ENCODE data around the gene OR6X1. TPM values are rescaled to one million over a fixed set of nuclear protein-coding genes. Genes with fewer than 3 reads are reported as not detected.
"Not testable (repeated sequence)": the region's sequence is repeated elsewhere in the genome, so short reads cannot be mapped to it uniquely, and the experiment has no call there.

Gene OR6X1
- total RNA-seq, 1 experiment from 2014 or later = not detected

GRCh38 chr11:123753110-123753509 lies 1.2 kb downstream of the OR6X1 start:
- DNase-seq (ENCODE audit: low read depth) = no peak

DNA sequence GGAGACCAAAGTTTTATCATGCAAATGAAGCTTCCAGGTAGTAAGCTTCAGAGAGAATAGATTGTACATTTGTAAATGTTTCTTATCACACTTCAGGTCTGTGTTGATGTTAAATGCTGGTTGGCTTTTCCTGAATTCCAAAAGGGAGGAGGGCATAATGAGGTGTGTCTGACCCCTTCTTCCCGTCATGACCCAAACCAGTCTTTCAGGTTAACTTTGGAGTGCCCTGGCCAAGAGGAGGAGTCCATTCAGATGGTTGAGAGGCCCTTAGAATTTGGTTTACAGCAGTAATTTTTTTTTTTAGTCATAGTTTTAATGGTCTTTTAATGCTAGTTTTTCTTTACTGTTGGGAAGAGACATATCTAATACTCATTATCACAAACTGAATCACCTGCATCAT lies 2.5 kb downstream of the OR6X1 start:
- DNase-seq (ENCODE audit: low read depth) = no peak

GRCh38 chr11:123748349-123748748 lies 6.0 kb downstream of the OR6X1 start:
- not testable (repeated sequence) for DNase-seq (ENCODE audit: low read depth)

- DNase-seq (ENCODE audit: low read depth) = no peak
These were observed 8.4 kb downstream of the OR6X1 start for GRCh38 chr11:123745764-123746451.

DNA sequence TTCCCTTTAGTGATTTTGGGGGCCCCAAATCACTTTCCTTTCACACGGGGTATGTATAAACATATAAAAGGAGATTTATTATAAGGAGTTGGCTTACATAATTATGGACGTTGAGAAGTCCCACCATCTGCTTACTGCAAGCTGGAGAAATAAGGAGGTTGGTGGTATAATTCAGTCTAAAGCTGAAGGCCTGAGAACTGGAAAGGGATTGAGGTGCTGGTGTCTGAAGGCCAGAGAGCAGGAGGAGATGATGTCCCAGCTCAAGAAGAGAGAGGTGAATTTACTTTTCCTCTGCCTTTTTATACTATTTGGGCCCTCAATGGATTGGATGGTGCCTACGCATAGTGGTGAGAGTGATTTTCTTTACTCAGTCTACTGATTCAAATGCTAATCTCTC lies 11.6 kb downstream of the OR6X1 start:
- no peak for DNase-seq (ENCODE audit: low read depth)

DNA sequence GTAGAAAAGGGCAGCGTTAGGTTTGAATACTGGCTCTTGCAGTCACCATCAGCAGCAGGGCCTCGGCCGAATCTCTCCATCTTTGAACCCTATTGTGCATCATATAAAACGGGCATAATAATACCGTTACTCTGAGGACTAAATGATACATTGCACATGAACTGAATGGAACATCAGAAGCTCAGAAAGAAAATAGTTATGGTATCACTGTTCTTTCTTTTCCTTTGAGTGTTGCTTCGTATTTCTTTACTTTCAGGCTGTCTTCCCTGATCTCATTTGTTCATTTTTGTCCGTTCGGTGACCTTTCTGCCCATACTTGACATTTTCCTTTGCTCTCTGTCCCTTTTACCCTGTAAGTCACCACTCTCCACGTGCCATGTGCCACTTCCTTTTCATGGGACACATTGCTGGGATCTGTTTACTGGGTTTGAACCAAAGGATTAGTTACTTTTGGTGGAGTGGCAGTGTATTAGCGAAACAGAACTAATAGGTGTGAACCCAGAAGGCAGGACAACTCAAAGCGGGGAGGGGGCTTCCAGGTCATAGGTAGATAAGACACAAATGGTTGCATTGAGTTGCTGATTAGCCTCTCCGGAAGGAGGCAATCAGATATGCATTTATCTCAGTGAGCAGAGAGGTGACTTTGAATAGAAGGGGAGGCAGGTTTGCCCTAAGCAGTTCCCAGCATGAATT lies 12.1 kb downstream of the OR6X1 start:
- peak; percentile 3 for DNase-seq (ENCODE audit: low read depth)

DNA sequence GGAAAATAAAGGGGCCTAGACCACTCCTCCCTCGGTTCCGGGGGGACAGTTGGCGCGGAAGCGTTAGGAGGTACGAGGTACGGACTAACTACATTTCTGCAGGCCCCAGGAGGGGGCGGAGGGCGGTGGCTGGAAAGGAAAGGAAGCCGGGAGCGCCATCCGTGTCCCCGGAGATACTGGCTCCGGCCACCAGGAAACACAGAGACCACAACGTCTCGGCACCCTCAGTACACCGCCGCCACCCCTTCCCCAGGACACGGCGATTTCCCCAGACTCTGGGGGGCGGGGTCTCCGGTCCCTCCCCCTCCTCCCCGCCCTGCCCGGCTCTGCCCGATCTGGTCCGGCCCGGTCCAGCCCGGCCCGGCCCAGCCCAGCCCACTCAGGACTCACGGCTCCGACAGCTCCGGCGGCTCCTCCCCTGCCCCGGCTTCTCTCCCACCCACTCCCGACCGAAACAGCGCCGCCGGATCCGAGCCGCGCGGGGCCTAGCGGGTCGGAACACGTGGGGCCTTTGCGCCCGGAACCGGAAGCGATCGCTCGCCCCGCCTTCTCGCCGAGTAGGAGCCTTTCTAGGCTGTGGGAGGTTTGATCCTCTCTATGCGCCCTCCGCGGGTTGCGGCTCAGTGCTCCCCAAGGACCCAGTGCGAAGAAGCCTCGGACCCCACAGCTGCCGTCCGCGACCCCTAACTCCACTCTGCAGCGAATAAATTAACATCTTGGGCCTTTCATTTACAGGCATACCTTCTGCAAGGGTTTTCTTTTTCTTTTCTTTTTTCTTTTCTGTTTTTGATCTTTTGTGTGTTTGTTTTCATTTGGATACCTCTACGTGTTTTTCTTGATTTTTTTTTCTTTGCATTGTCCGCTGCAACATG lies 12.9 kb downstream of the OR6X1 start, which contains the start of gene ZNF202:
ZNF202 (minus strand) TSS at position 502 of the 872 bp plus-strand sequence. CDS start 10,772 bp downstream, outside the sequence.
- DNase-seq (ENCODE audit: low read depth) = peak; percentile 86

DNA sequence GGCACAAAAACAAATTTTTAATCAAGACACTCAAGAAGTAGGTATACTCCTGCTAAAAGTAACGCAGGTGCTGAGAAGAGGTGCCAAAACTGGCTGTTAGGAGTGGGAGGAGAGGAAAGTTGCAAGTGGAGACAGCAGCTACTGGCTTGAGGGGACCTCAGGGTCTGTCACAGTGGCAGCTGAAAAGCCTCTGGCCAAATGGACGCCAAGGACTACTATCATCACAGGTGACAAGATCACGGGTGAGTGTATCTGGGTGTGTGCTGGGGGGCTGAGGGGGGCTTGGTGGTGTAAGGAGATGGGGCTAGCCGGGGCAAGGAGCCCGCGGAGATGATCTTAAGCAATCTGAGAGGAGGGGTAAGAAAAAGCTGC lies 13.5 kb downstream of the OR6X1 start:
- DNase-seq (ENCODE audit: low read depth) = peak; percentile 1

- DNase-seq (ENCODE audit: low read depth) = no peak
These were observed 15.9 kb downstream of the OR6X1 start for GRCh38 chr11:123738374-123738773.

DNA sequence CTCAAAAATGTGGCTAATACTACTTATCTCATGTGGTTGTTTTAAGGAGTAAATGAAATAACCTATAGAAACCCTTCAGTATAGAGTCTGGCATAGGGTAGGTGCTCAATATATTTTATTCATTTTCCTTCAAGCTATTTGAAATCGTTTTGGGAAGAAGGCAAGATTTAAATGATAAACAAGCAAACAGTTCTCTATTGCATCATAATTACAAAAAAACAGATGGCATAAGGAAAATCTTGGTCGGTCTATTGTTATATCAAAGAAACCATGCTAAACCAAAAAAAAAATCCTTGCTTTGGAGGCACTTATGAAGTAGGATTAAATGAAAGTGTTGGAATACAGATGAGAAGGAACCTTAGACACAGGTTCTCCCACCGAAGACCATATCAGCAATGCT lies 17.5 kb downstream of the OR6X1 start:
- DNase-seq (ENCODE audit: low read depth) = no peak

GRCh38 chr11:123729602-123730001 lies 24.7 kb downstream of the OR6X1 start:
- no peak for DNase-seq (ENCODE audit: low read depth)

GRCh38 chr11:123725995-123726655 lies 28.2 kb downstream of the OR6X1 start:
- DNase-seq (ENCODE audit: low read depth) = no peak

DNA sequence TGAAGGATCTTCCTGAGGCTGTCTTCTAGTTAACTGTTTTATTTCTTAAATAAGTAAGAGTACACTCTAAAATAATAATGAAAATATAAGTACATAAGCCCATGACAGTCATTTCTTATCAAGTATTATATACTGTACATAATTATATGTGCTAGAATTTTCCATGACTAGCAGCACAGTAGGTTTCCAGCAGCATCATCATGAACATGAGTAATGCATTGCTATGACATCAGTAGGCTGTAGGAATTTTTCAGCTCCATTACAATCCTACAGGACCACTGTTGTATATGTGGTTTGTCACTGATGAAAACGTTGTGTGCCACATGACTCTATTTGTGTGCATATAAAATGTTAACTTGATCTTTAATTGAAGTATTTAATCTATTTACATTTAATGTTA lies 34.9 kb downstream of the OR6X1 start:
- DNase-seq (ENCODE audit: low read depth) = peak; percentile 23

GRCh38 chr11:123718469-123718868 lies 35.8 kb downstream of the OR6X1 start:
- DNase-seq (ENCODE audit: low read depth) = no peak

- no peak for DNase-seq (ENCODE audit: low read depth)
These were observed 36.3 kb downstream of the OR6X1 start for GRCh38 chr11:123718063-123718462.

DNA sequence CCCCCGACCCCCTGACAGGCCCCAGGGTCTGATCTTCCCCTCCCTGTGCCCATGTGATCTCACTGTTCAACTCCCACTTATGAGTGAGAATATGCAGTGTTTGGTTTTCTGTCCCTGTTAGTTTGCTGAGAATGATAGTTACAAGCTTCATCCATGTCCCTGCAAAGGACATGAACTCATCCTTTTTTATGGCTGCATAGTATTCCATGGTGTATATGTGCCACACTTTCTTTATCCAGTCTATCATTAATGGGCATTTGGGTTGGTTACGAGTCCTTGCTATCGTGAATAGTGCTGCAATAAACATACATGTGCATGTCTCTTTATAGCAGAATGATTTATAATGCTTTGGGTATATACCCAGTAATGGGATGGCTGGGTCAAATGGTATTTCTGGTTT lies 41.7 kb downstream of the OR6X1 start:
- not testable (repeated sequence) for DNase-seq (ENCODE audit: low read depth)

GRCh38 chr11:123707606-123708205 lies 46.6 kb downstream of the OR6X1 start:
- DNase-seq (ENCODE audit: low read depth) = peak; percentile 48

DNA sequence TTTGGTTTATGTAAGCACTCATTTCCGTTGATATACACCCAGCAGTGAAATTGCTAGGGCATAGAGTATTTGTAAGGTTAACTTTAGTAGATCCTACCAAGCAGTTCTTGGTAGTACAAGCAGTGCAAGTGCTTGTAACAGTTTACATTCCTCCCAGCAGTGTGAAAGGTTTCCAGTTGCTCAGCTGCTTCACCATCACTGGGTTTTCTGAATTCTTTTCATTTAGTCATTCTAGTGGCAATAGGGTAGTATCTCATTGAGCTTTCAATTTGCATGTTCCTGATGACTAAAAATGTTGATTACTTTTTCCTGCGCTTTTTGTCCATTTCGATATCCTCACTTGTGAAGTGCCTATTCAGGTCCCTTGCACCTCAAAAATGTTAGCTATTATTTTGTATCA lies 47.1 kb downstream of the OR6X1 start:
- DNase-seq (ENCODE audit: low read depth) = no peak

DNA sequence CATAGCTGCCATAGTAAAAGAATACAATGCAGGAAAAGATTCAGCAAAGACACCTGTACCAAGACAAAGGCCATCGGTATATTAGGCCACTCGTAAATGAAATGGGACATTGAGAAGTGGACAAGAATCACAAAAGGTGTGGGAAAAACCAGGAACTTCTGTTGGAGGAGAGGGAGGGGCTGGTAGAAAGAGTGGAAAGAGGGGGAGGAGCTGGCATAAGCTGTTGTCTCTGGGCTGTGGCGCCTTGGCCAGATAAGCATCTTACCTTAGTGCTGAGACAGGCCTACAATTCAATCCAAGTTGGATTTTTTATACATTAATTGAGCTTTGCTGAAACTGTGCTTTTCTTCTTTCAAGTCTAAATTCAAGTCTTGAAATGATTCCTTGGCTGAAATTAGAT lies 50.0 kb downstream of the OR6X1 start:
- DNase-seq (ENCODE audit: low read depth) = no peak

All from LHCN-M2 (cell line).